Gastrocnemius medialis (tissue), 4 donors: Measurements from ENCODE around the gene ZNF30.

Source experiments
- POLR2A ChIP-seq, 2 donors: fragments of 450-650 bp; IDR thresholded peaks; one replicate each; pipeline ENCODE4 v1.6.1; 2017; ENCODE audit warnings: antibody characterized with exemption in 2 of 2, mild to moderate bottlenecking in 2 of 2, moderate library complexity in 2 of 2
- TF ChIP-seq, protein P1 (sequence below), 5 experiments: fragments of 450-650 bp in 3 of 5; fragments of 200-600 bp in 2 of 5; sonication (generic) in 2 of 5; IDR thresholded peaks in 4 of 5; conservative IDR thresholded peaks in 1 of 5; 1 replicate in 4 of 5; 2 replicates in 1 of 5; pipeline ENCODE4 v1.5.1; 2016 to 2019; ENCODE audit warnings: antibody characterized with exemption in 5 of 5, mild to moderate bottlenecking in 3 of 5, moderate library complexity in 3 of 5

DNA sequence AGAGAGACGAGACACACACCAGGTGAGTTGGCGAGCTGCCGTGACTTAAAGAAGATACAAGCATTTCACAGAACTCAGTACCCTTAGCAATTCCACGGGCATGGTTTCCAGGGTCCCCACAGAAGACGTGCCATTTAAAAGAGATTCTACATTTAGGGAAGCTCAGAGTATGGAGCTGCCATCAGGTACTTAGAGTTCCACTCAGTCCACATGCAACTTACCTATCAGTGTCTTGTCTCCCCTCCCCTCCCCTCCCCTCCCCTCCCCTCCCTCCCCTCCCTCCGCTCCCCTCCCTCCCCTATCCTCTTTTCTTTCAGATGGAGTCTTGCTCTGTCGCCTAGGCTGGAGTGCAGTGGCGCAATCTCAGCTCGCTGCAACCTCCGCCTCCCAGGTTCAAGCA, 12.2 kb downstream of the ZNF30 start:
- TF ChIP-seq, protein P1, sequence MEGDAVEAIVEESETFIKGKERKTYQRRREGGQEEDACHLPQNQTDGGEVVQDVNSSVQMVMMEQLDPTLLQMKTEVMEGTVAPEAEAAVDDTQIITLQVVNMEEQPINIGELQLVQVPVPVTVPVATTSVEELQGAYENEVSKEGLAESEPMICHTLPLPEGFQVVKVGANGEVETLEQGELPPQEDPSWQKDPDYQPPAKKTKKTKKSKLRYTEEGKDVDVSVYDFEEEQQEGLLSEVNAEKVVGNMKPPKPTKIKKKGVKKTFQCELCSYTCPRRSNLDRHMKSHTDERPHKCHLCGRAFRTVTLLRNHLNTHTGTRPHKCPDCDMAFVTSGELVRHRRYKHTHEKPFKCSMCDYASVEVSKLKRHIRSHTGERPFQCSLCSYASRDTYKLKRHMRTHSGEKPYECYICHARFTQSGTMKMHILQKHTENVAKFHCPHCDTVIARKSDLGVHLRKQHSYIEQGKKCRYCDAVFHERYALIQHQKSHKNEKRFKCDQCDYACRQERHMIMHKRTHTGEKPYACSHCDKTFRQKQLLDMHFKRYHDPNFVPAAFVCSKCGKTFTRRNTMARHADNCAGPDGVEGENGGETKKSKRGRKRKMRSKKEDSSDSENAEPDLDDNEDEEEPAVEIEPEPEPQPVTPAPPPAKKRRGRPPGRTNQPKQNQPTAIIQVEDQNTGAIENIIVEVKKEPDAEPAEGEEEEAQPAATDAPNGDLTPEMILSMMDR (IDR thresholded peaks at IDR 0.05 in 4 of 5, conservative IDR thresholded peaks at IDR 0.05 in 1 of 5), result no peak
- TF ChIP-seq POLR2A (IDR thresholded peaks at IDR 0.05), result no peak
